Measurements from ENCODE around the gene CCDC30.

DNA sequence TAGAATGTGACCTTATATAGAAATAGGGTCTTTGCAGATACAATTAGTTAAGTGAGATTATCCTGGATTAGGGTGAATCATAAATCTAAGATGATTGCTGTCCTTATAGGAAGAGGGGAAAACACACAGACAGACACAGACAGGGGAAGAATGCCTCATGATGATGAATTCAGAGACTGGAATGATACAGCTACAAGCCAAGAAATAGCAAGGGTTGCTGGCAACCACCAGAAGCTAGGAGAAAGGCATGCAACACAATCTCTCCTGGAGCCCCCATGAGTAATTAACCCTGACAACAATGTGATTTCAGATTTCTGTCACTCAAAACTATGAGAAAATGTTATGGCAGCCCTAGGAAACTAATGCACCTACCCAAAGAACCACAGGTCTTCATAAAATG lies 176.0 kb downstream of the CCDC30 start:
- no peak for TF ChIP-seq POLR2A (IDR thresholded peaks at IDR 0.05)
- TF ChIP-seq EP300 (IDR thresholded peaks at IDR 0.05; ENCODE audit: low read depth), result no peak
- TF ChIP-seq, protein P1, sequence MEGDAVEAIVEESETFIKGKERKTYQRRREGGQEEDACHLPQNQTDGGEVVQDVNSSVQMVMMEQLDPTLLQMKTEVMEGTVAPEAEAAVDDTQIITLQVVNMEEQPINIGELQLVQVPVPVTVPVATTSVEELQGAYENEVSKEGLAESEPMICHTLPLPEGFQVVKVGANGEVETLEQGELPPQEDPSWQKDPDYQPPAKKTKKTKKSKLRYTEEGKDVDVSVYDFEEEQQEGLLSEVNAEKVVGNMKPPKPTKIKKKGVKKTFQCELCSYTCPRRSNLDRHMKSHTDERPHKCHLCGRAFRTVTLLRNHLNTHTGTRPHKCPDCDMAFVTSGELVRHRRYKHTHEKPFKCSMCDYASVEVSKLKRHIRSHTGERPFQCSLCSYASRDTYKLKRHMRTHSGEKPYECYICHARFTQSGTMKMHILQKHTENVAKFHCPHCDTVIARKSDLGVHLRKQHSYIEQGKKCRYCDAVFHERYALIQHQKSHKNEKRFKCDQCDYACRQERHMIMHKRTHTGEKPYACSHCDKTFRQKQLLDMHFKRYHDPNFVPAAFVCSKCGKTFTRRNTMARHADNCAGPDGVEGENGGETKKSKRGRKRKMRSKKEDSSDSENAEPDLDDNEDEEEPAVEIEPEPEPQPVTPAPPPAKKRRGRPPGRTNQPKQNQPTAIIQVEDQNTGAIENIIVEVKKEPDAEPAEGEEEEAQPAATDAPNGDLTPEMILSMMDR (IDR thresholded peaks at IDR 0.05), result no peak

All from transverse colon (tissue), 3 donors.